ENCODE data around the gene RNF135.

RNF135 gene, protein sequence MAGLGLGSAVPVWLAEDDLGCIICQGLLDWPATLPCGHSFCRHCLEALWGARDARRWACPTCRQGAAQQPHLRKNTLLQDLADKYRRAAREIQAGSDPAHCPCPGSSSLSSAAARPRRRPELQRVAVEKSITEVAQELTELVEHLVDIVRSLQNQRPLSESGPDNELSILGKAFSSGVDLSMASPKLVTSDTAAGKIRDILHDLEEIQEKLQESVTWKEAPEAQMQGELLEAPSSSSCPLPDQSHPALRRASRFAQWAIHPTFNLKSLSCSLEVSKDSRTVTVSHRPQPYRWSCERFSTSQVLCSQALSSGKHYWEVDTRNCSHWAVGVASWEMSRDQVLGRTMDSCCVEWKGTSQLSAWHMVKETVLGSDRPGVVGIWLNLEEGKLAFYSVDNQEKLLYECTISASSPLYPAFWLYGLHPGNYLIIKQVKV

DNA sequence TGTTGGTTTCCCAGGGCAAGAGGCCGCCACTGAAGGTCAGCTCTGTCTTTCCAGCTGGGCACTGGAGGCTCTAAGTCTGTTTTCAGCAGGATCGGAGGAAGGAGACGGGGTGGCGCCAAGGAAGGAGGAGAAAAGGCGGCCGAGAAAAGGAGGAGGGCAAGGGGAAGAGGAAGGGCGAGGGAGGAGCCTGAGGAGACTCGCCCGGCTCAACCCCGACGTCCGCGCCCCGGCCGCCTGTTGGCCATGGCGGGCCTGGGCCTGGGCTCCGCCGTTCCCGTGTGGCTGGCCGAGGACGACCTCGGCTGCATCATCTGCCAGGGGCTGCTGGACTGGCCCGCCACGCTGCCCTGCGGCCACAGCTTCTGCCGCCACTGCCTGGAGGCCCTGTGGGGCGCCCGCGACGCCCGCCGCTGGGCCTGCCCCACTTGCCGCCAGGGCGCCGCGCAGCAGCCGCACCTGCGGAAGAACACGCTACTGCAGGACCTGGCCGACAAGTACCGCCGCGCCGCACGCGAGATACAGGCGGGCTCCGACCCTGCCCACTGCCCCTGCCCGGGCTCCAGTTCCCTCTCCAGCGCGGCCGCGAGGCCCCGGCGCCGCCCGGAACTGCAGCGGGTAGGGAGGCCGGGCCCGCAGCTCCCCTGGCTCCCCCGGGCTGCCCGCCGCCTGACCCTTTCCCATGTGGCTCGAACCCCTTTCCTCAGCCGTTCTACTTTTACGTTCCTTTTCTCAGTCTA is at the start of gene RNF135:
Gene RNF135, plus strand, starts transcription at position 209 of the 737 bp plus-strand sequence. Its CDS starts 35 bp downstream, at position 244.
- TF ChIP-seq, protein P1, sequence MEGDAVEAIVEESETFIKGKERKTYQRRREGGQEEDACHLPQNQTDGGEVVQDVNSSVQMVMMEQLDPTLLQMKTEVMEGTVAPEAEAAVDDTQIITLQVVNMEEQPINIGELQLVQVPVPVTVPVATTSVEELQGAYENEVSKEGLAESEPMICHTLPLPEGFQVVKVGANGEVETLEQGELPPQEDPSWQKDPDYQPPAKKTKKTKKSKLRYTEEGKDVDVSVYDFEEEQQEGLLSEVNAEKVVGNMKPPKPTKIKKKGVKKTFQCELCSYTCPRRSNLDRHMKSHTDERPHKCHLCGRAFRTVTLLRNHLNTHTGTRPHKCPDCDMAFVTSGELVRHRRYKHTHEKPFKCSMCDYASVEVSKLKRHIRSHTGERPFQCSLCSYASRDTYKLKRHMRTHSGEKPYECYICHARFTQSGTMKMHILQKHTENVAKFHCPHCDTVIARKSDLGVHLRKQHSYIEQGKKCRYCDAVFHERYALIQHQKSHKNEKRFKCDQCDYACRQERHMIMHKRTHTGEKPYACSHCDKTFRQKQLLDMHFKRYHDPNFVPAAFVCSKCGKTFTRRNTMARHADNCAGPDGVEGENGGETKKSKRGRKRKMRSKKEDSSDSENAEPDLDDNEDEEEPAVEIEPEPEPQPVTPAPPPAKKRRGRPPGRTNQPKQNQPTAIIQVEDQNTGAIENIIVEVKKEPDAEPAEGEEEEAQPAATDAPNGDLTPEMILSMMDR (IDR thresholded peaks at IDR 0.05; ENCODE audit: low read depth, low read length), result no peak
- peak within 1 kb of the TSS; percentile 70 for H3K4me3 ChIP-seq (ENCODE audit: low read depth, low read length)

DNA sequence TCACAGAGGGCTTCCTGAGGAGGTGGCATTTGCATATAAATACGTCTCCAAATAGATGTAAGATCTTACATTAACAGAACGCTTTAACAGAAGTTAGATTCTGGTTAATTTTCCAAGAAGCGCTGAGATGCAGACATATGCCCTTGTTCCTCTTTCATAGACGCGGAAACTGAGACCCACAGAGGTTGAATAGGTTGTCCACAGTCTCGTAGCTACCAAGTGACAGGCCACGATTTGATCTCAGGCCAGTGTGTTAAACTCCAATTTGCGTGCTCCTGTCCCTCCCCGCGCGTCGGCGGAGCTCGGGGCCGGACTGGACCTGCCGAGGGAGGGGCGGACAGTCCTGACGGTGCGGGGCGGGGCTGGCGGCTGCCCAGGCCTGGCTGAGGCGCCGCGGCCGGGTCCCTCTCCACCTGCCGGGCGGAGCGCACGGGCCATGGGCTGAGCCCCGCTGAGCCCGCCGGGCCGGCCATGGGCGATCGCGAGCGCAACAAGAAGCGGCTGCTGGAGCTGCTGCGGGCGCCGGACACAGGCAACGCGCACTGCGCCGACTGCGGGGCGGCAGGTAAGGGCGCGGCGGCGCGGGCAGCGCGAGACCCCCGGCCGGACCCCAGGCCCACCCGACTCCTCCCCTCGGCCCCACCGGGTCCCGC is 49.2 kb upstream of the RNF135 start, which contains the start of gene ADAP2:
Gene ADAP2, plus strand, starts transcription at position 402 of the 653 bp plus-strand sequence. Its CDS starts 70 bp downstream, at position 472.
- TF ChIP-seq, protein P1 (IDR thresholded peaks at IDR 0.05; ENCODE audit: low read depth, low read length), result no peak
- peak within 1 kb of the TSS; percentile 22 for H3K4me3 ChIP-seq (ENCODE audit: low read depth, low read length)

DNA sequence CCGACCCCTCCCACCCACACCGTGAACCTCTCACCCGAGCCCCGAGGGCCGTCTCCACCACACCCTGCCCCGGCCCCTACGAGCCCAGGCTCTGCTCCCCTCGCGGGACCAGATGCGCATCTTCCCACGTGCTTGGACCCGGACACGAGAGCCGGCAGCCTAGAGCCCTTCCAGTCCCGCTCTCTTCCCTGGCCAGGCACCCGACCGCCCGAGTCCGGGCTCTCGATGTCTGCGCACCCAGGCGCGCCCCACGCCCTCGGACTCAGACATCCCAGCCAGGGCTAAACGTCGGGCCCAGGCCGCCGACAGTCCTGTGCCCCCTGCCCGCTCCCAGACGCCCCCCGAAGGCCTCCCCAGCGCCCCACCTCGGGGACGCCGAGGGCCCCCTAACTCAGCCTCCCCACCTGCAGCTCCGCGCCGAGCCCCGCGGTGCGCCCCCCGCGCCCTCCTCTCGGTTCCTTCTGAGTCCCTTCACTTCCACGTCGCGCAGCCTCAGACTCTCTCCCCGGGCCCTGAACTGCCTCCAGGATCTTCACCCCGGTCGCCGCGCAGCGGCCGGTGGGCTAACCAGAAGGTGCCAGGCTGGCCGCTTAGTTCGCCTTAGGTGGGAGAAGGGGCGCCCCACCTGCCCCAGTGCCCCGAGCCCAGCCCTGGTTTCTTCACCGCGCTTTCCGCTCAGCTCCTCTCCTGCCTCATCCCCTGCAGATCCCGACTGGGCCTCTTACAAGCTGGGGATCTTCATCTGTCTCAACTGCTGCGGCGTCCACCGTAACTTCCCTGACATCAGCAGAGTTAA is 48.4 kb upstream of the RNF135 start:
- H3K4me3 ChIP-seq (ENCODE audit: low read depth, low read length), result peak overlapping the region; percentile 22
- TF ChIP-seq, protein P1 (IDR thresholded peaks at IDR 0.05; ENCODE audit: low read depth, low read length), result no peak

DNA sequence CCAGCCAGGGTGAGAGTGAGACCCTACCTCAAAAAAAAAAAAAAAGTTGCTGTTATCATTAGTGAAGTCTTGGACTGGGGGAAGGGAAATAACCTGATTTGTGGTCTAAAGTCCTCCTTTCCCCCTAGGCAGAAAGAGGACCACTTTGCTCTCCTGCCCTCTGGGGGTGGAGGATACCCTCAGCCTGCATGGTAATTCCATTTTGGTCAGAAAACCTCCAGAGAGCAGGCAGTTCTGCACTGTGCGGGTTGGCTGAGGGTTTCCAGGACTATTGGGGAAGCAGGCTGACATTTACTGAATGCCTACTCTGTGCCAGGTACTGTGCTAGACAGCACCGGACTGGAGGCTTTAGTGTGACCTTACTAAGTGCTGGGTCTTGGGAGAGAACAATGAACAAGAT is 46.5 kb upstream of the RNF135 start:
- TF ChIP-seq, protein P1 (IDR thresholded peaks at IDR 0.05; ENCODE audit: low read depth, low read length), result no peak
- no peak overlapping the region for H3K4me3 ChIP-seq (ENCODE audit: low read depth, low read length)

DNA sequence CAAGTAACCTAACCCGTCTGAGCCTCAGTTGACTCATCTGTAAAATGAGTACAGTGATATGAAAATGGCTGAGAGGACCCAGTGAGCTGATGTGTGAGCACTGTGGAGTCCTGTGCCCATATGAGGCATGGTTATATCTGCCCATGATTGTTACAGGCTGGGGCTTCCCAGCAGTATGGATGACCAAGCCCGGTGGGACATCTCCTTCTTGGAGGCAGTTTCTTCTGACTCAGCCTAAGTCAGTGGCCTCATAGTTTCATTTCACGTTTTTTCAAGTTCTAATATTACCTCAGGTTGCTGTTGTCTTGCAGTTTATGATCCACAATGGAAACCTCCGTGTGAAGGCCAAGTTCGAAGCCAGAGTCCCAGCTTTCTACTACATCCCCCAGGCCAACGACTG is 44.3 kb upstream of the RNF135 start:
- TF ChIP-seq, protein P1 (IDR thresholded peaks at IDR 0.05; ENCODE audit: low read depth, low read length), result no peak
- no peak overlapping the region for H3K4me3 ChIP-seq (ENCODE audit: low read depth, low read length)

DNA sequence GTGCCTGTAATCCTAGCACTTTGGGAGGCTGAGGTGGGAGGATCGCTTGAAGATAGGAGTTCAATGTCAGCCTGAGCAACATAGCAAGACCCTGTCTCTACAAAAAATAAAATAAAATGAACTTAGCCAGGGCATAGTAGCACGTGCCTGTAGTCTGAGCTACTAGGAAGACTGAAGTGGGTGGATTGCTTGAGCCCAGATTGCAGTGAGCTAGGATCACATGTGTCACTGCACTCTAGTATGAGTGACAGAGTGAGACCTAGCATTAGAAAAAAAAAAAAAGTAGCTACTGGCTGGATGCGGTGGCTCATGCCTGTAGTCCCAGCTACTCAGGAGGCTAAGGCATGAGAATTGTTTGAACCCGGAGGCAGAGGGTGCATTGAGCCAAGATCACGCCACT is 43.1 kb upstream of the RNF135 start:
- TF ChIP-seq, protein P1 (IDR thresholded peaks at IDR 0.05; ENCODE audit: low read depth, low read length), result no peak

More for the DNA sequence above, 43.1 kb upstream of the RNF135 start:
- H3K4me3 ChIP-seq (ENCODE audit: low read depth, low read length), result no peak overlapping the region
